SJCRH30 (cell line): ENCODE results near the gene TPRG1L. TPM values are rescaled to one million over a fixed set of nuclear protein-coding genes. Genes with fewer than 3 reads are reported as not detected.

ENCODE experiments used
- DNase-seq, 2 experiments: peaks; one replicate each; pipeline ENCODE4 v3.0.0-alpha.2; 2015 to 2020
- H3K27ac ChIP-seq: fragments of 250-450 bp; sonication (Bioruptor Pico); 2 replicates; pipeline ENCODE4 v1.5.1; 2020; ENCODE audit warnings: mild to moderate bottlenecking, moderate library complexity
- H3K27me3 ChIP-seq: fragments of 250-450 bp; sonication (Bioruptor Pico); 2 replicates; pipeline ENCODE4 v1.5.1; 2020; ENCODE audit warnings: mild to moderate bottlenecking, moderate library complexity
- H3K36me3 ChIP-seq: fragments of 250-450 bp; sonication (Bioruptor Pico); 2 replicates; pipeline ENCODE4 v1.5.1; 2020; ENCODE audit warnings: mild to moderate bottlenecking, moderate library complexity
- H3K4me1 ChIP-seq: fragments of 250-450 bp; sonication (Bioruptor Pico); 2 replicates; pipeline ENCODE4 v1.5.1; 2020; ENCODE audit warnings: mild to moderate bottlenecking, moderate library complexity
- H3K4me3 ChIP-seq: fragments of 250-450 bp; sonication (Bioruptor Pico); 2 replicates; pipeline ENCODE4 v1.5.1; 2020; ENCODE audit warnings: mild to moderate bottlenecking, moderate library complexity
- H3K9me3 ChIP-seq: fragments of 250-450 bp; sonication (Bioruptor Pico); replicated peaks from 2 replicates; pipeline ENCODE4 v1.5.1; 2020; ENCODE audit warnings: mild to moderate bottlenecking, moderate library complexity
- total RNA-seq: library from RNA; depleted of rRNA; stranded (reverse); fragments of >200 nt; shearing (Covaris generic); gene quantifications from 2 replicates; pipeline ENCODE4 v1.2.3, GENCODE V29; 2014

TPRG1L gene
- total RNA-seq, 1 experiment from 2014 or later, result 21.1 TPM

- H3K4me1 ChIP-seq, result peaks cover 3% of the 10 kb centered on the region; the same call in 1 of the 2 replicates
- H3K4me3 ChIP-seq, result peak overlapping the region; percentile 90
- H3K36me3 ChIP-seq, result peaks cover 9% of the 10 kb centered on the region
- H3K27ac ChIP-seq, result no peak overlapping the region
- no peaks in the 10 kb centered on the region for H3K9me3 ChIP-seq
- no peaks in the 10 kb centered on the region for H3K27me3 ChIP-seq
- peak; percentile 51 to 62 for DNase-seq
Observed at GRCh38 chr1:3625151-3625907, 514 bp downstream of the TPRG1L start.

DNA sequence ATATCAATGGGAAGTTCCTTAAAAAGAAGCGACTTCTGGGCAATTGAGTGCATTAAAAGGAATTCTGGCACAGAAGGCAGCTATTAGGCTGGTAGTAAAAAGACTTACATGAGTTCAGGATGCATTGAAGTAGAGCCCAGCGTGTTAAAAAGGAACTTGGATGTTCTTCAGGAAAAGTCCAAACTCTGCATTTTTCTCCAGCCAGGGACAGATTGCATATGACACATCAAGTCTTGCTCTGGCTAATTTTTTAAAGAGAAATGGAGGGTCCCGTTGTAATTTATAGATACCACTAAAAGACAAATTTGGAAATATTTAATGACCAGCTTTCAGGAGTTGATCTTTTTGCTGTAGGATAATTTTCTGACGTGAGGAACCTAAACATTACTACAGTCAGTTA lies 1.2 kb downstream of the TPRG1L start:
- H3K4me1 ChIP-seq, result peaks cover 7% of the 10 kb centered on the region; the same call in 1 of the 2 replicates
- H3K4me3 ChIP-seq, result peak overlapping the region; percentile 90
- peaks cover 14% of the 10 kb centered on the region for H3K36me3 ChIP-seq
- no peaks in the 10 kb centered on the region for H3K27me3 ChIP-seq
- no peak overlapping the region for H3K27ac ChIP-seq
- H3K9me3 ChIP-seq, result no peaks in the 10 kb centered on the region
- no peak for DNase-seq

DNA sequence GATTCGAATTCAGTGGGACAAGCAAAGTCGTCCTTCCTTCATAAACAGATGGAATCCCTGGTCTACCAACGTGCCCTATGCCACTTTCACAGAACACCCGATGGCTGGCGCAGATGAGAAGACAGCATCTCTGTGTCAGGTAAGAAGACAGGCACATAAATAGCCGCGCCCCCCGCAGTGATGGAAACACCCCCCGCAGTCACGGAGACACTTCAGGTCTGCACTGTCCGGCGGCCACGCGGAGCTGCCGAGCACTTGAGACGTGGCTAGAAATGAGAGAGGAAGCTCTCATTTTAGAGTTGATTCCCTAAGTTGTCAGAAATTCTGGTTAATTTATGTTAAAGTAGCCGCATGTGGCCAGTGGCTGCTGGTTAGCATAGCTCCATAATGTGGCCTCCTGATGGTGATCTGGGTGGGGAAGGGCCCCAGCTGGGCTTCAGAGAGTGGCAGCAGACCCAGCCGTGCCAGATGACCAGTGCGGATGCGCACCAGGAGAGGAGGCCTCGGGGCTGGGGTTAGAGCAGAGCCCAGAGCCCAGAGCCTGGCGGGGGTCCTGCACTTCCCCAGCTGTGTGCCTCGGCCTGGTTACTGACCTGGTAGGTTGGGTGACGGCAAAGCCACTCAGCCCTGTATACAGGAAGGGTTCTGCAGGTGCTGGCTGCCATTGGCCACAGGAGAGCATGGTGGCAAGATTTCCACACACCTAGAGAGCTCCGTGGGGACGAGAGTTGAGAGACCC lies 2.9 kb downstream of the TPRG1L start:
- Histone ChIP-seq H3K27me3 (no peaks in the 10 kb centered on the region), H3K36me3 (peaks cover 15% of the 10 kb centered on the region), H3K9me3 (no peaks in the 10 kb centered on the region), H3K27ac (no peak overlapping the region), H3K4me3 (no peak overlapping the region), H3K4me1 (peaks cover 8% of the 10 kb centered on the region; the same call in 1 of the 2 replicates)
- DNase-seq, result no peak

GRCh38 chr1:3628445-3628844 lies 3.6 kb downstream of the TPRG1L start:
- Histone ChIP-seq H3K4me3 (no peak overlapping the region), H3K27ac (no peak overlapping the region), H3K27me3 (no peaks in the 10 kb centered on the region), H3K4me1 (peaks cover 10% of the 10 kb centered on the region; the same call in 1 of the 2 replicates), H3K36me3 (peaks cover 22% of the 10 kb centered on the region), H3K9me3 (no peaks in the 10 kb centered on the region)
- no peak for DNase-seq

DNA sequence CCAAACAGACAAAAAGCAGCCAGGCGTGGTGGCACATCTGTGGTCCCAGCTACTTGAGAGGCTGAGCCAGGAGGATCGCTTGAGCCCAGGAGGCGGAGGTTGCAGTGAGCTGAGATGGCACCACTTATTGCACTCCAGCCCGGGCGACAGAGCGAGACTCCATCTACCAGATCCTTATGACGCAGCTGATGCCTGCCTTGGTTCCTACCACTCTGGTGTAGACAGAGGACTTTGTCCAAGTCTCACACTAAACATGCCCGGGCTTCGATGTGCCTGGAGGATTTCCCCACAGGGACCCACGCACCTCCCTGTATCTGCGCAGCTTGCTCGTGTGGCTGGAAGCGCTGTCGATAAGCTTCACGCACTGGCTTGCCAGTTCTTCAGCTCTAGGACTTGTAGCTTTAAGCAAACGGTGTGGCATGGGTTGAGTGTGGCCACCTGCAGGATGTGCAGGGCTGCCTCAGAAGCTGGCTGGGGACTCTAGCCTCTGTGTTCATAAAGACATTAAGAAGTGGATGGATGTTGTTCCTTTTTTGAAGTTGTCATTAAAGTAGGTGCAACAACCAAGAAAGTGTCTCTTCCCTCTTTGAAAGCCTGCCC lies 4.8 kb downstream of the TPRG1L start:
- DNase-seq, result no peak
- H3K36me3 ChIP-seq, result peaks cover 27% of the 10 kb centered on the region

GRCh38 chr1:3630161-3630611 lies 5.4 kb downstream of the TPRG1L start:
- Histone ChIP-seq H3K9me3 (no peaks in the 10 kb centered on the region), H3K4me1 (peaks cover 14% of the 10 kb centered on the region; the same call in 1 of the 2 replicates), H3K4me3 (no peak overlapping the region), H3K27ac (no peak overlapping the region), H3K27me3 (no peaks in the 10 kb centered on the region), H3K36me3 (peaks cover 27% of the 10 kb centered on the region)
- DNase-seq, result no peak

More for the DNA sequence above, 4.8 kb downstream of the TPRG1L start:
- no peaks in the 10 kb centered on the region for H3K27me3 ChIP-seq
- H3K4me3 ChIP-seq, result no peak overlapping the region
- no peak overlapping the region for H3K27ac ChIP-seq
- no peaks in the 10 kb centered on the region for H3K9me3 ChIP-seq
- peaks cover 14% of the 10 kb centered on the region; the same call in 1 of the 2 replicates for H3K4me1 ChIP-seq

DNA sequence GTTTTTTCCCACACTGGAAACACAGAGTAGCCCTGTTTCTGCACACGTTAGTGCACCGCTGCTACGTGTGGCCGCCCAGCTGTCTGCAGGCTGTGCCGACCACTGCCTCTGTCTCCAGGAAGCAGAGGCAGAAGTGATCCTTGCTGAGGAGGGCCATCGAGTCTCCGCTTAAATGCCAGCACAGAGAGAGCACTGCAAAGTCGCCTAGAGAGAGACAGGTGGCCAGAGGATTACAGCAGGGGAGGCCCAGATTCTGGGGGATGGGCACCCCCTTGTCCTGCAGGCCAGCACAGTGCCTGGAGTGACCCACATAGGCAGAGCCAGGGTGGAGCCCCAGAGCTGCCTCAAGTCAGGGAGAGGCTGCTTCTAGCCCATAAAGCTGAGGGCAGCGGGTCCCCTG lies 6.1 kb downstream of the TPRG1L start:
- no peaks in the 10 kb centered on the region for H3K9me3 ChIP-seq
- H3K27me3 ChIP-seq, result no peaks in the 10 kb centered on the region
- H3K36me3 ChIP-seq, result peaks cover 29% of the 10 kb centered on the region
- peaks cover 11% of the 10 kb centered on the region; the same call in 1 of the 2 replicates for H3K4me1 ChIP-seq
- H3K27ac ChIP-seq, result no peak overlapping the region
- no peak overlapping the region for H3K4me3 ChIP-seq
- no peak for DNase-seq

GRCh38 chr1:3631320-3632260 lies 6.8 kb downstream of the TPRG1L start:
- no peaks in the 10 kb centered on the region for H3K9me3 ChIP-seq
- peaks cover 11% of the 10 kb centered on the region; the same call in 1 of the 2 replicates for H3K4me1 ChIP-seq
- H3K4me3 ChIP-seq, result no peak overlapping the region
- DNase-seq, result no peak
- H3K27me3 ChIP-seq, result no peaks in the 10 kb centered on the region
- H3K36me3 ChIP-seq, result peaks cover 29% of the 10 kb centered on the region
- no peak overlapping the region for H3K27ac ChIP-seq

DNA sequence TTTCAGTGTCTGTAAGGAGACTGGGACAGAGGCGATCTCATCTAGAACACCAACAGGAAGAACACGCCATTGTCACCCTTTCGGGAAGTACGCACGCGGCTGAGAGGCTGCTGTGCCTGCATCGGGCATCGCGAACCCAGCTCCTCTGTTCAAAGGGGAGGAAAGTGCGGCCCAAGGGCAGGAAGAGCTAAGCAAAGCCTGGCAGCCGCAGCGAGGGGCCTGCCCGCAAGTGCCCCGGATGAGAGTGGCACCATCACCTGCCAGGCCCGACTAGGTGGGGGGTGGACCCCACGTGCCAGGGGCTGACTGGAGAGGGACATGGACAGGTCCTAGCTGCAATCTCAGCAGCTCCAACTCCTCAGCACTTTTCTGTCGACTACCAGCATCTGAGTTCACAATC lies 7.5 kb downstream of the TPRG1L start:
- H3K36me3 ChIP-seq, result peaks cover 29% of the 10 kb centered on the region
- no peak overlapping the region for H3K27ac ChIP-seq
- no peak for DNase-seq
- H3K9me3 ChIP-seq, result no peaks in the 10 kb centered on the region
- peaks cover 11% of the 10 kb centered on the region; the same call in 1 of the 2 replicates for H3K4me1 ChIP-seq
- no peak overlapping the region for H3K4me3 ChIP-seq
- no peaks in the 10 kb centered on the region for H3K27me3 ChIP-seq

- peaks cover 34% of the 10 kb centered on the region for H3K36me3 ChIP-seq
- no peaks in the 10 kb centered on the region for H3K27me3 ChIP-seq
- H3K4me3 ChIP-seq, result no peak overlapping the region
- peaks cover 11% of the 10 kb centered on the region for H3K4me1 ChIP-seq
- H3K9me3 ChIP-seq, result no peaks in the 10 kb centered on the region
- peak overlapping the region; percentile 7; the same call in 1 of the 2 replicates for H3K27ac ChIP-seq
- no peak for DNase-seq
Observed at GRCh38 chr1:3632716-3633343, 8.0 kb downstream of the TPRG1L start.

GRCh38 chr1:3633344-3634058 lies 8.7 kb downstream of the TPRG1L start:
- Histone ChIP-seq H3K36me3 (peaks cover 36% of the 10 kb centered on the region), H3K9me3 (no peaks in the 10 kb centered on the region), H3K27ac (peak overlapping the region; percentile 7; the same call in 1 of the 2 replicates), H3K4me1 (peaks cover 14% of the 10 kb centered on the region), H3K4me3 (no peak overlapping the region), H3K27me3 (no peaks in the 10 kb centered on the region)
- no peak for DNase-seq

GRCh38 chr1:3634059-3634800 lies 9.4 kb downstream of the TPRG1L start:
- H3K27me3 ChIP-seq, result no peaks in the 10 kb centered on the region
- DNase-seq, result no peak
- no peak overlapping the region for H3K4me3 ChIP-seq
- H3K27ac ChIP-seq, result no peak overlapping the region
- H3K36me3 ChIP-seq, result peaks cover 36% of the 10 kb centered on the region
- peaks cover 20% of the 10 kb centered on the region for H3K4me1 ChIP-seq
- no peaks in the 10 kb centered on the region for H3K9me3 ChIP-seq
